MCF 10A (cell line): ENCODE results near the gene UBTF. TPM values are rescaled to one million over a fixed set of nuclear protein-coding genes. Genes with fewer than 3 reads are reported as not detected.

Experiments used
- BruUV-seq: library from RNA; stranded (reverse); fragments of 400-500 nt; replicated peaks from 2 replicates; lab custom pipeline; 2021; lab: Mats Ljungman, UMichigan
- CTCF ChIA-PET: fragments of 300-600 bp; sonication (Branson Sonifier 250); formaldehyde crosslinking; extraction: SDS; loops from one replicate; lab custom pipeline; 2021; ENCODE audit warnings: antibody characterized with exemption, inconsistent platforms; lab: Yijun Ruan, JAX
- POLR2A ChIA-PET: fragments of 300-600, 350-650 bp; sonication (Branson Sonifier 250); formaldehyde crosslinking; extraction: SDS; loops from one replicate; lab custom pipeline; 2020; ENCODE audit warnings: antibody characterized with exemption, inconsistent platforms; lab: Yijun Ruan, JAX
- DNase-seq: peaks from one replicate; pipeline ENCODE4 v3.0.0-alpha.2; 2018; ENCODE audit not compliant: unreplicated experiment
- H3K27ac Mint-ChIP-seq: one replicate; pipeline ENCODE4 v1.8.0; 2022; ENCODE audit warnings: mild to moderate bottlenecking, low read depth, mixed read lengths; ENCODE audit not compliant: unreplicated experiment
- H3K27me3 Mint-ChIP-seq: one replicate; pipeline ENCODE4 v1.8.0; 2022; ENCODE audit warnings: mixed read lengths; ENCODE audit not compliant: insufficient read depth, unreplicated experiment
- H3K36me3 Mint-ChIP-seq: one replicate; pipeline ENCODE4 v1.8.0; 2022; ENCODE audit warnings: mild to moderate bottlenecking, moderate library complexity, mixed read lengths; ENCODE audit not compliant: insufficient read depth, unreplicated experiment
- H3K4me1 Mint-ChIP-seq: one replicate; pipeline ENCODE4 v1.8.0; 2022; ENCODE audit warnings: mixed read lengths; ENCODE audit not compliant: insufficient read depth, unreplicated experiment
- H3K4me3 Mint-ChIP-seq: one replicate; pipeline ENCODE4 v1.8.0; 2022; ENCODE audit warnings: mild to moderate bottlenecking, moderate library complexity, mixed read lengths; ENCODE audit not compliant: unreplicated experiment
- H3K9me3 Mint-ChIP-seq: one replicate; pipeline ENCODE4 v1.8.0; 2022; ENCODE audit warnings: mixed read lengths; ENCODE audit not compliant: unreplicated experiment
- intact Hi-C: fragments of 100-400 bp; cut with micrococcal nuclease; formaldehyde crosslinking; loops from 2 replicates; pipeline ENCODE4 v1.14.1; 2022
- total RNA-seq: library from RNA; stranded (reverse); gene quantifications from 2 replicates; pipeline ENCODE4 v1.2.3, GENCODE V29; 2022
- TF ChIP-seq, protein P1 (sequence below): fragments of 200-600 bp; IDR thresholded peaks from one replicate; pipeline ENCODE4 v1.8.0; 2022; ENCODE audit warnings: antibody characterized with exemption, mild to moderate bottlenecking; ENCODE audit not compliant: unreplicated experiment

The UBTF gene
- total RNA-seq, 1 experiment from 2014 or later, result 79.7 TPM

DNA sequence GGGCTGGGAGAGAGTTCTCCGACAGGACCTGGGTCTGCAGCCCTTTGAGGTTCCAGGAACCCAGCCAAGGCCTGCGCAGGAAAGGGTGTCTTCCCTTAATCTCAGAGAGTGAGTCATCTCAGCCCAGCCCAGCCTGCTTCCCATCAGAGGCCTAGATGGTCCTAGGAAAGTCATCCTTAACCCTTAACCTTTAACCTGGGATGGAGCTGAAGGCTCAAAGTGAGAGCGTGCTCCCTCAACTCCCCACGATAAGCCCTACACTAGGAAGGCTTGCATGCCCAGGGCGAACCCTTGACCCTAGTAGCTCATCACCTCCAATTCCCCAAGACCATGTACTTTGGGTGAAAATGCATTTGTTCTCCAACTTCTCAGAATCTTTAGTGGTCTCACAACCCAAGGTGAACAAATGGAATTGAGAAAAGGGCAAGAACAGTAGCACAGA lies 15.0 kb downstream of the UBTF start:
- Mint-ChIP-seq H3K27me3 (no peaks in the 10 kb centered on the region), H3K27ac (no peak overlapping the region), H3K9me3 (no peaks in the 10 kb centered on the region), H3K4me1 (peaks cover 50% of the 10 kb centered on the region), H3K4me3 (no peak overlapping the region), H3K36me3 (peaks cover 46% of the 10 kb centered on the region)
- intact Hi-C loops, result no loop called here
- POLR2A ChIA-PET, result interaction anchor here (0.6 to 1.9 kb wide), 8 partner anchors 8 to 1417 kb away, joined by 3 to 9 read pairs (median 4); partner anchors contain the start of genes TMUB2 and UBTF
- peak; percentile 83 for DNase-seq
- TF ChIP-seq, protein P1, sequence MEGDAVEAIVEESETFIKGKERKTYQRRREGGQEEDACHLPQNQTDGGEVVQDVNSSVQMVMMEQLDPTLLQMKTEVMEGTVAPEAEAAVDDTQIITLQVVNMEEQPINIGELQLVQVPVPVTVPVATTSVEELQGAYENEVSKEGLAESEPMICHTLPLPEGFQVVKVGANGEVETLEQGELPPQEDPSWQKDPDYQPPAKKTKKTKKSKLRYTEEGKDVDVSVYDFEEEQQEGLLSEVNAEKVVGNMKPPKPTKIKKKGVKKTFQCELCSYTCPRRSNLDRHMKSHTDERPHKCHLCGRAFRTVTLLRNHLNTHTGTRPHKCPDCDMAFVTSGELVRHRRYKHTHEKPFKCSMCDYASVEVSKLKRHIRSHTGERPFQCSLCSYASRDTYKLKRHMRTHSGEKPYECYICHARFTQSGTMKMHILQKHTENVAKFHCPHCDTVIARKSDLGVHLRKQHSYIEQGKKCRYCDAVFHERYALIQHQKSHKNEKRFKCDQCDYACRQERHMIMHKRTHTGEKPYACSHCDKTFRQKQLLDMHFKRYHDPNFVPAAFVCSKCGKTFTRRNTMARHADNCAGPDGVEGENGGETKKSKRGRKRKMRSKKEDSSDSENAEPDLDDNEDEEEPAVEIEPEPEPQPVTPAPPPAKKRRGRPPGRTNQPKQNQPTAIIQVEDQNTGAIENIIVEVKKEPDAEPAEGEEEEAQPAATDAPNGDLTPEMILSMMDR, result no peak
- BruUV-seq, result no TSS peak
- CTCF ChIA-PET, result interaction anchor here (0.6 to 1.8 kb wide), 5 partner anchors 9 to 105 kb away, joined by 3 to 22 read pairs (median 4); partner anchors contain the start of gene RUNDC3A

DNA sequence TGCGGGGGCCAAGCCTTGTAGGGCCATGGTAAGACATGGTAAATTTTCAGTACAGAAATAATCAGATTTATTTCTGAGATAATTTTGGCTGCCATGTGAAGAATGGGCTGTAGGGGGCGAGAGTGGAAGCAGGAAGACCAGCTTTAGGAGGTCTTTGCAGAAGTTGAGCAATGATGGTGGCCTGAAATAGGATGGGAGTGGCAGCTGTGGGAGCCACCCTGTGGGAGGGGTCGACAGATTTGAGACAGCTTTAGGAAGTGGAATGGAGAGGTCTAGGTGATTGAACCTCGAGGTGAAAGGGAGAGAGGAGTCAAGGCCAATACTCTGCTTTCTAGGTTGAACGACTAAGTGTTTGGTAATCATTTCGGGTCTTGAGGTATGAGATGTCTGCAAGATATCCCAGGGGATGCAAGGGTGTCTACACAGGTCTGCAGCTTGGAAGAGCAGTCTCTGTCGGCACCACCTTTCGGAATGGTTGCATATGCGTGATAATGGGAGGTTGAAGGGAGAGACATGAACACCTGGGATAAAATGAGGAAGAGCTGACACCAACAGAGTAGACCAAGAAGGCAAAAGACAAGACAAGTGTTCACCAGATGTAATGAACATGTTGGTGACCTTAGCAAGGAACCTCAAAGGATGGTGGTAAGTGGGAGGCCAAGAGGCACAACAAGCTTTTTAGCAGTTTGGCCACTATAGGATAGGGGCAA lies 15.6 kb downstream of the UBTF start:
- CTCF ChIA-PET, result interaction anchor here (0.6 to 1.8 kb wide), 8 partner anchors 10 to 472 kb away, joined by 3 to 22 read pairs (median 4); partner anchors contain the start of gene RUNDC3A
- POLR2A ChIA-PET, result interaction anchor here (0.6 to 1.9 kb wide), 9 partner anchors 8 to 1869 kb away, joined by 3 to 9 read pairs (median 4); partner anchors contain the start of genes TMUB2 and UBTF
- H3K36me3 Mint-ChIP-seq, result peaks cover 40% of the 10 kb centered on the region
- peak; percentile 68 for DNase-seq
- no peaks in the 10 kb centered on the region for H3K9me3 Mint-ChIP-seq
- intact Hi-C loops, result no loop called here
- H3K4me1 Mint-ChIP-seq, result peaks cover 50% of the 10 kb centered on the region
- peak overlapping the region; percentile 91 for H3K27ac Mint-ChIP-seq
- TF ChIP-seq, protein P1, result peak; percentile 46
- no peaks in the 10 kb centered on the region for H3K27me3 Mint-ChIP-seq
- H3K4me3 Mint-ChIP-seq, result no peak overlapping the region
- no TSS peak for BruUV-seq

DNA sequence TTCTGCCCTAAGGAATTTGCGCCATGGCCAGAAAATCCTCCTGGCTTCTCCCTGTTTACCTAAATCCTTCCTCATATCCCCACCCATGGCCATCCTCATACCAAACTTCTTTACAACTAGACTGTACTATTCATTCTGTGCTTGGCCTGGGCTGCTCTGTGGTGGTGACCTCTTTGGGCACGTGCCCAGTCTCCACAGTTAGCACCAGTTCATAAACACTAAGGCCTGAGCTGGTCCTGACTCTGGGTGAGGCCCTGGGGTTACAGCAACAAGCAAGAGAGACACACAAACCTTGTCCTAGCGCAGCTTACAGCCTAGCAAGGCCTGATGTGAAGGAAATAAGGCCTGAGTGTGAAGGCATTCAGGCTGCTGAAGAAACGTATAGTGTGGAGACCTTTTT lies 16.7 kb downstream of the UBTF start:
- no TSS peak for BruUV-seq
- Mint-ChIP-seq H3K4me3 (peak overlapping the region; percentile 45), H3K9me3 (no peaks in the 10 kb centered on the region), H3K27ac (peak overlapping the region; percentile 91), H3K4me1 (peaks cover 49% of the 10 kb centered on the region), H3K36me3 (peaks cover 36% of the 10 kb centered on the region), H3K27me3 (no peaks in the 10 kb centered on the region)
- TF ChIP-seq, protein P1, result no peak
- ChIA-PET CTCF (interaction anchor here (1.0 kb wide), 1 partner anchor 14 kb away, joined by 3 read pairs; no protein-coding TSS in a partner anchor), POLR2A (interaction anchor here (1.0 to 6.7 kb wide), 4 partner anchors 16 to 124 kb away, joined by 3 to 65 read pairs (median 28); partner anchors contain the start of genes TMUB2 and UBTF)
- no peak for DNase-seq
- intact Hi-C loops, result no loop called here
